GM12878 (cell line): ENCODE measurements around the gene BCAP29. TPM values are rescaled to one million over a fixed set of nuclear protein-coding genes. Genes with fewer than 3 reads are reported as not detected.
A peak's percentile ranks its signal among the peaks of the same experiment; 100 is the strongest.

Source experiments
- CHD4 ChIP-seq: fragments of 200-600 bp; sonication (generic); IDR thresholded peaks from 2 replicates; pipeline ENCODE4 v1.6.1; 2016; ENCODE audit warnings: mild to moderate bottlenecking
- EGR1 ChIP-seq, 2 experiments: IDR thresholded peaks; 1 replicate in 1 of 2; 2 replicates in 1 of 2; pipeline ENCODE4 v1.6.1; 2011 to 2012; ENCODE audit warnings: low read depth in 2 of 2, low read length in 2 of 2, borderline replicate concordance in 1 of 2, mild to moderate bottlenecking in 1 of 2, moderate library complexity in 1 of 2
- ESRRA ChIP-seq: IDR thresholded peaks from 2 replicates; pipeline ENCODE4 v1.6.1; 2012; ENCODE audit warnings: mild to moderate bottlenecking, low read length, improper control_type of control experiment
- FOS ChIP-seq: IDR thresholded peaks from 3 replicates; pipeline ENCODE4 v1.6.1; 2011; ENCODE audit warnings: borderline replicate concordance; ENCODE audit not compliant: insufficient read length; ENCODE audit errors: extremely low read depth
- GABPA ChIP-seq: IDR thresholded peaks from 2 replicates; pipeline ENCODE4 v1.6.1; 2014; ENCODE audit warnings: antibody characterized with exemption, low read depth, mild to moderate bottlenecking, inconsistent platforms
- MTA3 ChIP-seq: IDR thresholded peaks from 2 replicates; pipeline ENCODE4 v1.6.1; 2012; ENCODE audit warnings: low read length, inconsistent platforms, borderline replicate concordance
- POLR2A ChIP-seq: IDR thresholded peaks from 2 replicates; pipeline ENCODE4 v1.6.1; 2011; ENCODE audit warnings: low read depth, mild to moderate bottlenecking, low read length
- POLR2AphosphoS5 ChIP-seq: IDR thresholded peaks from 2 replicates; pipeline ENCODE4 v1.6.1; 2011; ENCODE audit warnings: mild to moderate bottlenecking, low read length, inconsistent platforms
- TBL1XR1 ChIP-seq: IDR thresholded peaks from 2 replicates; pipeline ENCODE4 v1.6.1; 2012; ENCODE audit warnings: low read depth, low read length, improper control_type of control experiment
- TCF3 ChIP-seq: IDR thresholded peaks from 2 replicates; pipeline ENCODE4 v1.6.1; 2012; ENCODE audit warnings: low read depth, mild to moderate bottlenecking, low read length, borderline replicate concordance; ENCODE audit not compliant: insufficient read depth
- ZNF207 ChIP-seq: fragments of 450-650 bp; IDR thresholded peaks from 2 replicates; pipeline ENCODE4 v1.6.1; 2014; ENCODE audit warnings: antibody characterized with exemption, mild to moderate bottlenecking, borderline replicate concordance
- polyA plus RNA-seq, 11 experiments: library from polyadenylated mRNA; depleted of rRNA in 4 of 11; unstranded in 6 of 11; stranded (reverse) in 5 of 11; fragments of >200 nt; fragmentation: Nextera tagmentation in 4 of 11; fragmentation: Illumina TruSeq in 1 of 11; extraction: Ambion mirVana in 4 of 11; extraction: Trizol in 1 of 11; gene quantifications; 1 replicate in 1 of 11; 2 replicates in 10 of 11; pipeline versions ENCODE4 v1.2.1 to v1.2.3, GENCODE V29; 2011 to 2016; ENCODE audit warnings: inconsistent platforms in 2 of 11, missing spikeins in 2 of 11, low read depth in 1 of 11
- total RNA-seq, 4 experiments: library from RNA; depleted of rRNA in 3 of 4; stranded (reverse); fragments of >200 nt in 3 of 4; fragmentation: Illumina TruSeq in 1 of 4; extraction: Trizol in 1 of 4; gene quantifications; 2 replicates each; pipeline versions ENCODE4 v1.2.1 to v1.2.3, GENCODE V29; 2013 to 2021
- TF ChIP-seq, protein P1 (sequence below): fragments of 450-650 bp; IDR thresholded peaks from 2 replicates; pipeline ENCODE4 v1.6.1; 2016; ENCODE audit warnings: mild to moderate bottlenecking
- TF ChIP-seq, protein P2 (sequence below): IDR thresholded peaks from 2 replicates; pipeline ENCODE4 v1.6.1; 2011; ENCODE audit warnings: borderline replicate concordance, low read depth, mild to moderate bottlenecking, moderate library complexity, low read length; ENCODE audit not compliant: insufficient read depth, poor library complexity, severe bottlenecking
- TF ChIP-seq, protein P3 (sequence below): IDR thresholded peaks from 2 replicates; pipeline ENCODE4 v1.6.1; 2012; ENCODE audit warnings: improper control_type of control experiment, low read depth, low read length; ENCODE audit not compliant: insufficient replicate concordance
- TF ChIP-seq, protein P4 (sequence below): fragments of 450-650 bp; IDR thresholded peaks from 2 replicates; pipeline ENCODE4 v1.6.1; 2017; ENCODE audit warnings: antibody characterized with exemption, mild to moderate bottlenecking, moderate library complexity
- TF ChIP-seq, protein P5 (sequence below): fragments of 150-350 bp; IDR thresholded peaks from 2 replicates; pipeline ENCODE4 v1.6.1; 2016; ENCODE audit warnings: low read depth, low read length

The BCAP29 gene
- total and polyA plus RNA-seq, 10 of the 15 experiments (the other 5 are each of a cell fraction or from before 2014, with no cell fraction given): 26.5 to 58.5 (median 34.8) TPM

DNA sequence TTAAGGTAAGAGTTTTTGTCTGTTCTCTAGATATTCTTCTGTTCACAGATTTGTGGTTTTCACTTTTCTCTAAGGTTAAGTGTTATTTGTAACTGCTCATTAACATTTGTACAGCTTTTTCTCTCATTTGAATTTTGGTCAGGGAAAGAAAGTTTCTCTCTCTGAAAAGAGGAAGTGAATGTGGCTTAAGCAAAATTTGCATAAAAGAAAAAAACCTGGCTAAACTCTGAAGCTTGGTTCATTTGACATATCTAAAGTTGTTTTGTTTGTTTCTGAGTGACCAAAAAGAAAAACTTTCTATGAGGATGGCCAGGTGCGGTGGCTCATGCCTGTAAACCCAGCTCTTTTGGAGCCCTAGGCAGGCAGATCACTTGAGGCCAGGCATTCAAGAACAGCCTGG, 58.5 kb downstream of the BCAP29 start (continued):
- TF ChIP-seq, protein P1, sequence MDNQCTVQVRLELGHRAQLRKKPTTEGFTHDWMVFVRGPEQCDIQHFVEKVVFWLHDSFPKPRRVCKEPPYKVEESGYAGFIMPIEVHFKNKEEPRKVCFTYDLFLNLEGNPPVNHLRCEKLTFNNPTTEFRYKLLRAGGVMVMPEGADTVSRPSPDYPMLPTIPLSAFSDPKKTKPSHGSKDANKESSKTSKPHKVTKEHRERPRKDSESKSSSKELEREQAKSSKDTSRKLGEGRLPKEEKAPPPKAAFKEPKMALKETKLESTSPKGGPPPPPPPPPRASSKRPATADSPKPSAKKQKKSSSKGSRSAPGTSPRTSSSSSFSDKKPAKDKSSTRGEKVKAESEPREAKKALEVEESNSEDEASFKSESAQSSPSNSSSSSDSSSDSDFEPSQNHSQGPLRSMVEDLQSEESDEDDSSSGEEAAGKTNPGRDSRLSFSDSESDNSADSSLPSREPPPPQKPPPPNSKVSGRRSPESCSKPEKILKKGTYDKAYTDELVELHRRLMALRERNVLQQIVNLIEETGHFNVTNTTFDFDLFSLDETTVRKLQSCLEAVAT: no peak
- TF ChIP-seq, protein P2, sequence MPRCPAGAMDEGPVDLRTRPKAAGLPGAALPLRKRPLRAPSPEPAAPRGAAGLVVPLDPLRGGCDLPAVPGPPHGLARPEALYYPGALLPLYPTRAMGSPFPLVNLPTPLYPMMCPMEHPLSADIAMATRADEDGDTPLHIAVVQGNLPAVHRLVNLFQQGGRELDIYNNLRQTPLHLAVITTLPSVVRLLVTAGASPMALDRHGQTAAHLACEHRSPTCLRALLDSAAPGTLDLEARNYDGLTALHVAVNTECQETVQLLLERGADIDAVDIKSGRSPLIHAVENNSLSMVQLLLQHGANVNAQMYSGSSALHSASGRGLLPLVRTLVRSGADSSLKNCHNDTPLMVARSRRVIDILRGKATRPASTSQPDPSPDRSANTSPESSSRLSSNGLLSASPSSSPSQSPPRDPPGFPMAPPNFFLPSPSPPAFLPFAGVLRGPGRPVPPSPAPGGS: no peak
- TF ChIP-seq GABPA (no peak), POLR2AphosphoS5 (no peak), MTA3 (no peak), ESRRA (no peak), FOS (no peak), ZNF207 (no peak), TBL1XR1 (peak; percentile 97), EGR1 (IDR thresholded peaks at IDR 0.05; ENCODE audit: borderline replicate concordance in 1 of 2, low read depth in 2 of 2, low read length in 2 of 2) (no peak), TCF3 (no peak), POLR2A (no peak), CHD4 (no peak)
- TF ChIP-seq, protein P3, sequence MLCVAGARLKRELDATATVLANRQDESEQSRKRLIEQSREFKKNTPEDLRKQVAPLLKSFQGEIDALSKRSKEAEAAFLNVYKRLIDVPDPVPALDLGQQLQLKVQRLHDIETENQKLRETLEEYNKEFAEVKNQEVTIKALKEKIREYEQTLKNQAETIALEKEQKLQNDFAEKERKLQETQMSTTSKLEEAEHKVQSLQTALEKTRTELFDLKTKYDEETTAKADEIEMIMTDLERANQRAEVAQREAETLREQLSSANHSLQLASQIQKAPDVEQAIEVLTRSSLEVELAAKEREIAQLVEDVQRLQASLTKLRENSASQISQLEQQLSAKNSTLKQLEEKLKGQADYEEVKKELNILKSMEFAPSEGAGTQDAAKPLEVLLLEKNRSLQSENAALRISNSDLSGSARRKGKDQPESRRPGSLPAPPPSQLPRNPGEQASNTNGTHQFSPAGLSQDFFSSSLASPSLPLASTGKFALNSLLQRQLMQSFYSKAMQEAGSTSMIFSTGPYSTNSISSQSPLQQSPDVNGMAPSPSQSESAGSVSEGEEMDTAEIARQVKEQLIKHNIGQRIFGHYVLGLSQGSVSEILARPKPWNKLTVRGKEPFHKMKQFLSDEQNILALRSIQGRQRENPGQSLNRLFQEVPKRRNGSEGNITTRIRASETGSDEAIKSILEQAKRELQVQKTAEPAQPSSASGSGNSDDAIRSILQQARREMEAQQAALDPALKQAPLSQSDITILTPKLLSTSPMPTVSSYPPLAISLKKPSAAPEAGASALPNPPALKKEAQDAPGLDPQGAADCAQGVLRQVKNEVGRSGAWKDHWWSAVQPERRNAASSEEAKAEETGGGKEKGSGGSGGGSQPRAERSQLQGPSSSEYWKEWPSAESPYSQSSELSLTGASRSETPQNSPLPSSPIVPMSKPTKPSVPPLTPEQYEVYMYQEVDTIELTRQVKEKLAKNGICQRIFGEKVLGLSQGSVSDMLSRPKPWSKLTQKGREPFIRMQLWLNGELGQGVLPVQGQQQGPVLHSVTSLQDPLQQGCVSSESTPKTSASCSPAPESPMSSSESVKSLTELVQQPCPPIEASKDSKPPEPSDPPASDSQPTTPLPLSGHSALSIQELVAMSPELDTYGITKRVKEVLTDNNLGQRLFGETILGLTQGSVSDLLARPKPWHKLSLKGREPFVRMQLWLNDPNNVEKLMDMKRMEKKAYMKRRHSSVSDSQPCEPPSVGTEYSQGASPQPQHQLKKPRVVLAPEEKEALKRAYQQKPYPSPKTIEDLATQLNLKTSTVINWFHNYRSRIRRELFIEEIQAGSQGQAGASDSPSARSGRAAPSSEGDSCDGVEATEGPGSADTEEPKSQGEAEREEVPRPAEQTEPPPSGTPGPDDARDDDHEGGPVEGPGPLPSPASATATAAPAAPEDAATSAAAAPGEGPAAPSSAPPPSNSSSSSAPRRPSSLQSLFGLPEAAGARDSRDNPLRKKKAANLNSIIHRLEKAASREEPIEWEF: peak; percentile 30
- TF ChIP-seq, protein P4, sequence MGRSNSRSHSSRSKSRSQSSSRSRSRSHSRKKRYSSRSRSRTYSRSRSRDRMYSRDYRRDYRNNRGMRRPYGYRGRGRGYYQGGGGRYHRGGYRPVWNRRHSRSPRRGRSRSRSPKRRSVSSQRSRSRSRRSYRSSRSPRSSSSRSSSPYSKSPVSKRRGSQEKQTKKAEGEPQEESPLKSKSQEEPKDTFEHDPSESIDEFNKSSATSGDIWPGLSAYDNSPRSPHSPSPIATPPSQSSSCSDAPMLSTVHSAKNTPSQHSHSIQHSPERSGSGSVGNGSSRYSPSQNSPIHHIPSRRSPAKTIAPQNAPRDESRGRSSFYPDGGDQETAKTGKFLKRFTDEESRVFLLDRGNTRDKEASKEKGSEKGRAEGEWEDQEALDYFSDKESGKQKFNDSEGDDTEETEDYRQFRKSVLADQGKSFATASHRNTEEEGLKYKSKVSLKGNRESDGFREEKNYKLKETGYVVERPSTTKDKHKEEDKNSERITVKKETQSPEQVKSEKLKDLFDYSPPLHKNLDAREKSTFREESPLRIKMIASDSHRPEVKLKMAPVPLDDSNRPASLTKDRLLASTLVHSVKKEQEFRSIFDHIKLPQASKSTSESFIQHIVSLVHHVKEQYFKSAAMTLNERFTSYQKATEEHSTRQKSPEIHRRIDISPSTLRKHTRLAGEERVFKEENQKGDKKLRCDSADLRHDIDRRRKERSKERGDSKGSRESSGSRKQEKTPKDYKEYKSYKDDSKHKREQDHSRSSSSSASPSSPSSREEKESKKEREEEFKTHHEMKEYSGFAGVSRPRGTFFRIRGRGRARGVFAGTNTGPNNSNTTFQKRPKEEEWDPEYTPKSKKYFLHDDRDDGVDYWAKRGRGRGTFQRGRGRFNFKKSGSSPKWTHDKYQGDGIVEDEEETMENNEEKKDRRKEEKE: no peak
- TF ChIP-seq, protein P5, sequence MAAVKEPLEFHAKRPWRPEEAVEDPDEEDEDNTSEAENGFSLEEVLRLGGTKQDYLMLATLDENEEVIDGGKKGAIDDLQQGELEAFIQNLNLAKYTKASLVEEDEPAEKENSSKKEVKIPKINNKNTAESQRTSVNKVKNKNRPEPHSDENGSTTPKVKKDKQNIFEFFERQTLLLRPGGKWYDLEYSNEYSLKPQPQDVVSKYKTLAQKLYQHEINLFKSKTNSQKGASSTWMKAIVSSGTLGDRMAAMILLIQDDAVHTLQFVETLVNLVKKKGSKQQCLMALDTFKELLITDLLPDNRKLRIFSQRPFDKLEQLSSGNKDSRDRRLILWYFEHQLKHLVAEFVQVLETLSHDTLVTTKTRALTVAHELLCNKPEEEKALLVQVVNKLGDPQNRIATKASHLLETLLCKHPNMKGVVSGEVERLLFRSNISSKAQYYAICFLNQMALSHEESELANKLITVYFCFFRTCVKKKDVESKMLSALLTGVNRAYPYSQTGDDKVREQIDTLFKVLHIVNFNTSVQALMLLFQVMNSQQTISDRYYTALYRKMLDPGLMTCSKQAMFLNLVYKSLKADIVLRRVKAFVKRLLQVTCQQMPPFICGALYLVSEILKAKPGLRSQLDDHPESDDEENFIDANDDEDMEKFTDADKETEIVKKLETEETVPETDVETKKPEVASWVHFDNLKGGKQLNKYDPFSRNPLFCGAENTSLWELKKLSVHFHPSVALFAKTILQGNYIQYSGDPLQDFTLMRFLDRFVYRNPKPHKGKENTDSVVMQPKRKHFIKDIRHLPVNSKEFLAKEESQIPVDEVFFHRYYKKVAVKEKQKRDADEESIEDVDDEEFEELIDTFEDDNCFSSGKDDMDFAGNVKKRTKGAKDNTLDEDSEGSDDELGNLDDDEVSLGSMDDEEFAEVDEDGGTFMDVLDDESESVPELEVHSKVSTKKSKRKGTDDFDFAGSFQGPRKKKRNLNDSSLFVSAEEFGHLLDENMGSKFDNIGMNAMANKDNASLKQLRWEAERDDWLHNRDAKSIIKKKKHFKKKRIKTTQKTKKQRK: no peak
